ENCODE results near the gene OR5B21.
A peak's percentile ranks its signal among the peaks of the same experiment; 100 is the strongest.

The OR5B21 gene

GRCh38 chr11:58495906-58496305 is 12.0 kb downstream of the OR5B21 start:
- no peak for DNase-seq (ENCODE audit: extremely low read depth, low read depth)
- TF ChIP-seq CTCF (IDR thresholded peaks at IDR 0.05; ENCODE audit: low read depth, low read length): no peak

DNA sequence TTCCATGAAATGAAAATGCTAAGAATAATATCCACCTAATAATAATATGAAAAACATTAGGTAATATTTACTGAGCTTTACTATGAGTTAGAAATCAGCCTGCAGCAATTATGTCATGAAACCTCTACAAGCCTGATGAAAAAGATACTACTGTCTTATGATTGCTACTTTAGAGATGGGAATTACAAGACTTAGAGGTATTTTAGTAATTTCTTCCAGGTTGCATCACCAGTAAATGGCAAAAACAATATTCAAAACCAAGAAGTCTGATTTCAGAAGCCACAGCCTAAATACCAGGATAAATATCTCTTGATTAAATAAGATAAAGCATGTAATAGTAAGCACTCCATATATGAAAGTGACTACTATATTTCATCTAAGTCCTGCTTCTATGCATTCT is 13.8 kb downstream of the OR5B21 start:
- DNase-seq (ENCODE audit: extremely low read depth, low read depth): peak; percentile 5
- no peak for TF ChIP-seq CTCF (IDR thresholded peaks at IDR 0.05; ENCODE audit: low read depth, low read length)

DNA sequence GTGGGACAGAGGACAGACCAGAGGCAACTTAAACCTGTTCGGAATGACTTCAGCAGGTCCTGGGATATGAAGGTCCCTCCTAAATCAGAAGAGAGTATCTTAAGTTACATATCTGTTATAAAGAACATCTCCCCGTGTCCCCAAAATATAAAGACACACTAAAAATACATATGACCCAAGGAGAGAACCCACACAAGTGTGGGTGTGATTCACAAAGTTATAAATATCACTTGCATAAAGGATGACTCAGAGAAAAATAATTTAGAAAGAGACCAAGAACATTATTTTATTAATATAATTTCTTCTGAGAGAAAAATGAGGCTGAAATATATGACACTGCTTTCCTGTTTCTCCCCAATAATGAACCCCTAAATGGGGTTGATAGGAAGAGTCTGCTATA is 14.2 kb downstream of the OR5B21 start:
- no peak for DNase-seq (ENCODE audit: extremely low read depth, low read depth)
- no peak for TF ChIP-seq CTCF (IDR thresholded peaks at IDR 0.05; ENCODE audit: low read depth, low read length)

GRCh38 chr11:58490827-58491226 is 17.1 kb downstream of the OR5B21 start:
- TF ChIP-seq CTCF (IDR thresholded peaks at IDR 0.05; ENCODE audit: low read depth, low read length): no peak
- no peak for DNase-seq (ENCODE audit: extremely low read depth, low read depth)

DNA sequence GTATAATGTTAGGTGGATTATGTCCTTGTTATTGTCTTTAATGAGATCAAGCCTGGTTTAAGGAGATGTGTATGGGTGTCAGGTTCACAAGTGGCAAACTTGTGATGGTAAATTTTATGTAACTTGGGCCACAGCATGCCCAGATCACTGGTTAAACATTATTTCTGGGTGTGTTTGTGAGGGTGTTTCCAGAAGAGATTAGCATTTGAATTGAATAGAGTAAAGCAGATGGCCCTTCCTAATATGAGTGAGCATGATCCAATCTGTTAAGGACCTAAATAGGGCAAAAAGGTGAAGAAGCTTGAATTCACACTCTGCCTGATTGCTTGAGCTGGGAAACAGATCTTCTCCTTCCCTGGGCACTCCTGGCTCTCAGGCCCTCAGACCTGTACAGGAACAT is 20.7 kb downstream of the OR5B21 start:
- TF ChIP-seq CTCF (IDR thresholded peaks at IDR 0.05; ENCODE audit: low read depth, low read length): no peak

DNA sequence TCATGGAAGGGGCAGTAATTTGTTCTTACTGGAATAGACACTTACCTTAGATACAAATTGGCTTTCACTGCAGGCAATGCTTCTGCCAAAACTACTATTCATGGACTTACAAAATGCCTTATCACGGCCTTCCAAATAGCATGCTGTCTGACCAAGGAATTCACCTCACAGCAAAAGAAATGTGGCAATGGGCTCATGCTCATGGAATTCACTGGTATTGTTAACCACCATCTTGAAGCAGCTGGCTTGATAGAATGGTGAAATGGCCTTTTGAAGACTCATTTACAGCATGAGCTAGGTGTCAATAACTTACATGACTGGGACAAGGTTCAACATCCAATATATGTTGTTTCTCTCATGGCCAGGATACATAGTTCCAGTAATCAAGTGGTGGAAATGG is 21.9 kb downstream of the OR5B21 start:
- no peak for TF ChIP-seq CTCF (IDR thresholded peaks at IDR 0.05; ENCODE audit: low read depth, low read length)
- DNase-seq (ENCODE audit: extremely low read depth, low read depth): no peak

More for the DNA sequence above, 20.7 kb downstream of the OR5B21 start:
- no peak for DNase-seq (ENCODE audit: extremely low read depth, low read depth)

DNA sequence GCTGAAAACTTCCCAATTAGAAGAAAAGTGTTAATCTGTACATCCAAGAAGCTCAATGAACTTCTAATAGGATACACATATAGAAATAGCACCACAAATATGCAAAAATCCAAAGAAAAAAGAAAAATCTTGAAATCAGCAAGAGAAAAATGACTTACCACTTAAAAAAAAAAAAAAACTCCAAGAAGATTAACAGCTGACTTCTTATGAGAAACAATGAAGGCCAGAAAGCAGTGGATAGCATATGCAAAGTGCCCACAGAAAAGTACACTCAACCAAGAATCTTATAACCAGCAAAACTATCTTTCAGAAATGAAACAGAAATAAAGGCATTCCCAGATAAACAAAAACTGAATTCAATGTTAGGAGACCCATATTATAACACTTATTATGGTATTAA is 36.0 kb downstream of the OR5B21 start:
- no peak for TF ChIP-seq CTCF (IDR thresholded peaks at IDR 0.05; ENCODE audit: low read depth, low read length)
- DNase-seq (ENCODE audit: extremely low read depth, low read depth): no peak

Data from AG09319 (cell line).